Measurements from ENCODE around the gene PTPRH. TPM values are rescaled to one million over a fixed set of nuclear protein-coding genes. Genes with fewer than 3 reads are reported as not detected.

Gene PTPRH
- total RNA-seq, 4 donors from 2014 or later: 31.2 to 176 (median 102) TPM

- no peaks in the 10 kb centered on the region for H3K36me3 ChIP-seq
- no peak for TF ChIP-seq POLR2AphosphoS5 (IDR thresholded peaks at IDR 0.05)
- no peak for TF ChIP-seq CTCF (IDR thresholded peaks at IDR 0.05)
- TF ChIP-seq POLR2A (IDR thresholded peaks at IDR 0.05): no peak
- no peak for TF ChIP-seq EP300 (IDR thresholded peaks at IDR 0.05; ENCODE audit: low read depth)
- peaks cover 18 to 28% (median 25%) of the 10 kb centered on the region in 4 donors for H3K4me1 ChIP-seq
- 80% methylated on average over 43 of the region's 43 CpGs; no CpG with 5 or more reads in 1 of the 2 donors for WGBS, 2 donors (ENCODE audit: low coverage in 1 of 2)
- in situ Hi-C loops (cut with MboI; ENCODE audit: low pct_ligation_motif_present in 1 of 4, low pct_unique_long_range_greater_than_20kb in 1 of 4, low sequenced_read_pairs in 3 of 4): no loop called here
- intact Hi-C loops (cut with DNase I; ENCODE audit: low total_unique reads): no loop called here
- no peak for DNase-seq
- peaks cover 100% of the 10 kb centered on the region for H3K27me3 ChIP-seq
- no peaks in the 10 kb centered on the region for H3K9me3 ChIP-seq
- H3K27ac ChIP-seq: no peak overlapping the region
- H3K4me3 ChIP-seq: no peak overlapping the region
Observed at GRCh38 chr19:55175117-55175867, 34.0 kb downstream of the PTPRH start.

GRCh38 chr19:55174425-55175116 lies 34.7 kb downstream of the PTPRH start:
- H3K4me1 ChIP-seq: peaks cover 14 to 21% (median 18%) of the 10 kb centered on the region in 4 donors
- 68% methylated on average over 19 of the region's 21 CpGs; no CpG with 5 or more reads in 1 of the 2 donors for WGBS, 2 donors (ENCODE audit: low coverage in 1 of 2)
- no peak overlapping the region for H3K4me3 ChIP-seq
- no peaks in the 10 kb centered on the region for H3K36me3 ChIP-seq
- no peak for TF ChIP-seq EP300 (IDR thresholded peaks at IDR 0.05; ENCODE audit: low read depth)
- no peak for TF ChIP-seq POLR2A (IDR thresholded peaks at IDR 0.05)
- TF ChIP-seq CTCF (IDR thresholded peaks at IDR 0.05): no peak
- no peak for TF ChIP-seq POLR2AphosphoS5 (IDR thresholded peaks at IDR 0.05)
- intact Hi-C loops (cut with DNase I; ENCODE audit: low total_unique reads): no loop called here
- in situ Hi-C loops (cut with MboI; ENCODE audit: low pct_ligation_motif_present in 1 of 4, low pct_unique_long_range_greater_than_20kb in 1 of 4, low sequenced_read_pairs in 3 of 4): no loop called here
- DNase-seq: no peak
- peaks cover 100% of the 10 kb centered on the region for H3K27me3 ChIP-seq
- H3K9me3 ChIP-seq: no peaks in the 10 kb centered on the region
- H3K27ac ChIP-seq: no peak overlapping the region

GRCh38 chr19:55173714-55174409 lies 35.4 kb downstream of the PTPRH start:
- Histone ChIP-seq H3K9me3 (no peaks in the 10 kb centered on the region), H3K27me3 (peaks cover 100% of the 10 kb centered on the region), H3K4me1 (peaks cover 7 to 14% (median 11%) of the 10 kb centered on the region in 4 donors), H3K36me3 (no peaks in the 10 kb centered on the region), H3K27ac (no peak overlapping the region), H3K4me3 (peak overlapping the region in 2 of 4 donors; percentile 23 to 29)
- intact Hi-C loops (cut with DNase I; ENCODE audit: low total_unique reads) (no loop called here), in situ Hi-C loops (cut with MboI; ENCODE audit: low pct_ligation_motif_present in 1 of 4, low pct_unique_long_range_greater_than_20kb in 1 of 4, low sequenced_read_pairs in 3 of 4) (no loop called here)
- TF ChIP-seq EP300 (IDR thresholded peaks at IDR 0.05; ENCODE audit: low read depth): no peak
- TF ChIP-seq CTCF (IDR thresholded peaks at IDR 0.05): no peak
- no peak for TF ChIP-seq POLR2AphosphoS5 (IDR thresholded peaks at IDR 0.05)
- TF ChIP-seq POLR2A (IDR thresholded peaks at IDR 0.05): no peak
- DNase-seq: peak; percentile 61
- 2% methylated on average over 32 of the region's 37 CpGs; no CpG with 5 or more reads in 1 of the 2 donors for WGBS, 2 donors (ENCODE audit: low coverage in 1 of 2)

GRCh38 chr19:55173186-55173713 lies 36.1 kb downstream of the PTPRH start:
- H3K36me3 ChIP-seq: no peaks in the 10 kb centered on the region
- 4 to 13% methylated on average over 6 to 17 of the region's 32 CpGs for WGBS, 2 donors (ENCODE audit: low coverage in 1 of 2)
- in situ Hi-C loops (cut with MboI; ENCODE audit: low pct_ligation_motif_present in 1 of 4, low pct_unique_long_range_greater_than_20kb in 1 of 4, low sequenced_read_pairs in 3 of 4) (no loop called here), intact Hi-C loops (cut with DNase I; ENCODE audit: low total_unique reads) (no loop called here)
- H3K27me3 ChIP-seq: peaks cover 100% of the 10 kb centered on the region
- no peak overlapping the region for H3K27ac ChIP-seq
- H3K4me1 ChIP-seq: peaks cover 7 to 12% (median 11%) of the 10 kb centered on the region in 4 donors
- TF ChIP-seq POLR2AphosphoS5 (IDR thresholded peaks at IDR 0.05) (no peak), EP300 (IDR thresholded peaks at IDR 0.05; ENCODE audit: low read depth) (no peak), POLR2A (IDR thresholded peaks at IDR 0.05) (no peak), CTCF (IDR thresholded peaks at IDR 0.05) (no peak)
- H3K9me3 ChIP-seq: no peaks in the 10 kb centered on the region
- H3K4me3 ChIP-seq: peak overlapping the region in 2 of 4 donors; percentile 23 to 29
- DNase-seq: no peak

All from transverse colon (tissue), 4 donors.